Kidney tubule cell (primary cell): ENCODE results near the gene HIF3A.
"Not testable (repeated sequence)": the region's sequence is repeated elsewhere in the genome, so short reads cannot be mapped to it uniquely, and the experiment has no call there.

ENCODE experiments used
- DNase-seq: peaks from one replicate; pipeline ENCODE4 v3.0.0-alpha.2; 2018; ENCODE audit warnings: low spot score

Gene HIF3A

DNA sequence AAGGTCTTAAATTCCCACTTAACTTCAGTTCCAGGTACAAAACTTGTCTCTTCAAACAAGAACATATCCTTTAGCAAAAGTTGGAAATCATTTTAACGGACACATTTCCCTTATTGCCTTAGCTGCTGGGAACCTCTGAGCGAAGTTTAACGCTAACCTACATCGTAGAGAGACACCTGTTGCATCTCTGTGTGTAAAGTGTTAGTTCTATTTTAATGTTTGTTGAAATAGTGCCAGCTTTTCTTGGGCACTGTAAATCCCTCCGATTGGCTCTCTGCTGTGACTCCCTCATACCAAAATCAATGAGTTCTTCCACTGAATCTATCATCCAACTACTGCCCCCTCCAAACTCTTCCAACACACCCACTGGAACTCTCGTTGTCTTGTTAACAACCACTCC is 2.3 kb upstream of the HIF3A start:
- DNase-seq: no peak

DNA sequence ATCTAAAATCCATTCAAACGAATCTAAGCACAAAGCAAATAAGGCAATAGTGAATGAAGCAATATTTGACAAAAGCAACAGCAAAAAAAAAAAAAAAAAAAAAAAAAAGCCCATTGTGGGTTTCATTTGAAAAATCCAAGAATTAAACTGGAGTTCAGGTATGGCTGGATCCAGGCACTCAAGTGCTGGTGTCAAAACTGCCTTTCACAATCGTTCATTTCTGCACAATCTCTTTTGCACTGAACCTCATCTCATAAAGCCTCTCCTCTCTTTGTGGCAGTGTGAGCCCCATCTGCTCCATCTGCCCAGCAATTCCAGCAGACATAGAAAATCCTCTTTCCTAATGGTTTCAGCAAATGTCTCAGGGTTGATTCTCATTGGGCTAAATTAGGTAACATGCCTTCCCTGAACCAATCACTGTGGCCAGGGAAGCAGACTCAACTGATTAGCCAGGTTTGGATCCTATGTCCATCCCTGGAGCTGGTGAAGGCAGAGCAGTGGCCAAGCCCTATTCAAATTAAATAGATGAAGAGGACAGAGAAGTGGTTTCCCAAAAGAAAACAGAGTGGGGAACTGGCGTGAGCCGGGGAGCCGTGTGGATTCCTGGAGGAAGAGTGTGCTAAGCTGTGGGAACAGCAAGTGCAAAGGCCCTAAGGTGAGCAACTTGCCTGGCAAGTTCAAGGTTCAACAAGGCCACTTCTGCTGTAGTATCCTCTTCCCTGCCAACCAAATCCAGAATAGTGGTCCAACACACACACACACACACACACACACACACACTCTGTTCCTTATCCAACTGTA is 1.2 kb upstream of the HIF3A start:
- no peak for DNase-seq

DNA sequence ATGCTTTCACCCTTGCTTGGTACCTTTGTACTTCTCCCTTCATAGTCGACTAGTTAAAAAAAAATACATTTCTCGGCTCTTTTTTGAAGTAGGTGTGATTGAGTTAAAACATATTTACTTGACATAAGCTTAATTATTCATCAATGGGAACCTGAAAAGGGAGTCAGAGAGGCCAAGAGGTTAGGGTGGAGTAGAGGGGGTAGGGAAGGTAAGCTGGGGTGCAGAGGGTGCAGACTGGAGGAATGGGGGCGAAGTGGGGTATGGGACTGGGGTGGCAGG is 701 bp upstream of the HIF3A start:
- DNase-seq: no peak

DNA sequence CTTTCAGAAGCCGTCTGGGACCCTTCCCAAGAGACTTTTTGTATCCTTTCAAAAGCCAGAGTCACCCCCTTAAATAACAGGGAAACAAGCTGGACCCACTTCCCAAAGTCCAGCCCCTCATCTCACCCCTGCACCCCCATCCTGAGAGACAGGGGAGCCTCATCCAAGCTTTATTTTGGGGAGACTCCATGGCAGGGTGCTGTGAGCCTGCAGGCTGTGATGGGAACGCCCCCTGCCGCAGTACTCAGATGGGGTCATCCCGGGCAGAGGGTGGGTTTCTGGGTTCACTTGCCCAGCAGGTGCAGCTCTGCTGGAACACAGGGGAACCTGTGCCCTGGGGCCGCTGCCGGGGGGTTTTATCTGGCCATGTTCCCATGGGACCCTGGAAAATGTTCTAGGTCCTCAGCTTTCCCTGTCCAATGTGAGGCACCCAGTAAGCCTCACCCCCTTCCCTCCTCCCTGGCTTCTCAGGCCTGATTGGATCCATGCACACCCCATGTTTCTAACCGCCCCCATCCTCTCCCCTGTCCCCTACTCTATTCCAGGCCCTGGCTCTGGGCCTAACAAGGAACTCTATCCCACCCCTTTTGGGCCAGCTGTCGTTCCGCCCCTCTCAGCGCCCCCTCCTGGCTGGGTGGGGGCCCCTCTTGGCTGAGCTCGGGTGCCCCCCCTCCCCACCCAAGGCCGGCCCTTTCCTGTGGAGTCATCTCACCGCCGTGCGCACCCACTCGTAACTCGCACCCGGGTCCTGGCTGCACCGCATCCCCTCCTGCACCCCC is 1.0 kb downstream of the HIF3A start:
- no peak for DNase-seq

DNA sequence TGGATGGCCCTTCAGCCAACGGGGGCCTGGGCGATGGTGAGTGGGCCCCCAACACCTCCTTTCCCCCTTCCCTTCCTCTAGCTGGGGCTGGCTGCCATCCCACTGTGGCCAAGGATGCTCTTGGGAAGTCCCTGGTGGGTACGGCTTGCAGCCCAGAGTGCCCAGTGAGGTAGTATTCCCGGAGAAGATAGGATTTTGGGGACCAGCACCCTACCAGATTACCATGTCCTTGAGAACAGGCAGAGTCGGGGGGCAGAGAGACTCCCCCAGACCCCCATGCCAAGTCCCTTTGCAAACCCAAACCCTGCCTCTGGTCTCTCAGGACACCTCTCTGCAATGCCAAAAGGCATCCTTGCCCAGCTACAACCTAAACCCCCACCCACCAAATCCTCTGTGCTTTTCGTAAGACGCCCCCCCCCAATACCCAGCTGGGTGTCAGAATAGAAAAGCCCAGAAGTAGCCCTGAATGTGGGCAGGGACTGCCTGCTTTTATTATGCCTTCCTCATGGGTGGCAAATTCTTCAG is 1.7 kb downstream of the HIF3A start:
- DNase-seq: no peak

DNA sequence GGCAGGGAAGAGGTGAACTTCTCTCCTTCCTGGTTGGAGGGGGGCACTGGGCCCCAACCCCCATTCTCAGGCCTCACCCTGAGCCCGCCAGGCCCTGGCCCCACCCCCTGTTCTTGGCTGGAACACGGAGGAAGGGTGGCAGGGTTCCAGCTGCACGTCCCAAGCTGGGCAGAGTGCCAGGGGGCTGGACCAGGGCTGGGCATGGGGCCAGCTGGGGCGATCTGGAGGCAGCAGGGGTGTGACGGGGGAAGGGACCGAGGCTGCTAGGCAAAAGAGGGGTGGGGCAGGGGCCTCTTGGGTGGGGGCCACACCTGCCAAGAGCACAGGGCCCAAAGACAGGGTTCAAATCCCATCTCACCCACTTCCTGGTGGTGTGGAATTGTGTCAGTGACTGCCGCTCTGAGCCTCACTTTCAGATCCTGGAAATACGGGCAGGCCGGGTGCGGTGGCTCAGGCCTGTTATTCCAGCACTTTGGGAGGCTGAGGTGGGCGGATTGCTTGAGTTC is 2.2 kb downstream of the HIF3A start:
- peak; percentile 86 for DNase-seq

DNA sequence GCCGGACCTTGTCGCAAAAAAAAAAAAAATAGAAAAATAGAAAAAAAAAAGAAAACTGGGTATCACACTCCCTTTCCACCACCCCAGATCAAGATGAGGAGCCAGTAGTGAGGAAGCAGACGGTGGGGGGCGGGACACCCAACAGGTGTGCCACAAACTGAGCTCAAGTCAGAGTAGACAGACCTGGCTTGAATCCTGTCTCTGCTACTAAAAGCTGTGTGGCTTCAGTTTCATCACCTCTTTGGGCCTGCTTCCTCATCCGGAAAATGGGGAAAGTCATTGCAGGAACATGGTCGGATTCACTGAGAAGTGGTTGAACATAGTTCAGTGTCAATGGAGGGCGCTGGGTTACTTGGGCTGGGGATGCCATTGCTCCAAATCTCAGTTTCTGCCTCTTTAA is 2.9 kb downstream of the HIF3A start:
- peak; percentile 40 for DNase-seq

GRCh38 chr19:46303322-46303690 is 6.5 kb downstream of the HIF3A start:
- no peak for DNase-seq

- DNase-seq: peak; percentile 39
Measured at GRCh38 chr19:46303691-46304397, 7.0 kb downstream of the HIF3A start.

GRCh38 chr19:46306501-46306900 is 9.7 kb downstream of the HIF3A start:
- no peak for DNase-seq

- DNase-seq: no peak
Measured at GRCh38 chr19:46308510-46308909, 11.7 kb downstream of the HIF3A start.

DNA sequence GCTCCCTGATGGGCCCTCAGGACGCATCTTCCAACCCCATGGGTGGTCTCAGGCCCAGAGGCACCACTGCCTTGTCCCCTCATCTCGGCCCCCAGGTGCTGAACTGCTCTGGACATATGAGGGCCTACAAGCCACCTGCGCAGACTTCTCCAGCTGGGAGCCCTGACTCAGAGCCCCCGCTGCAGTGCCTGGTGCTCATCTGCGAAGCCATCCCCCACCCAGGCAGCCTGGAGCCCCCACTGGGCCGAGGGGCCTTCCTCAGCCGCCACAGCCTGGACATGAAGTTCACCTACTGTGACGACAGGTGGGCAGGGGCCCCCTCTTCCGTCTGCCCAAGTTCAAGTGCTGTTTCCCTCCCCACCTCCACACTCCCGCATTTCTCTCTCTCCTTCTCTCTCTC is 12.2 kb downstream of the HIF3A start:
- no peak for DNase-seq

DNA sequence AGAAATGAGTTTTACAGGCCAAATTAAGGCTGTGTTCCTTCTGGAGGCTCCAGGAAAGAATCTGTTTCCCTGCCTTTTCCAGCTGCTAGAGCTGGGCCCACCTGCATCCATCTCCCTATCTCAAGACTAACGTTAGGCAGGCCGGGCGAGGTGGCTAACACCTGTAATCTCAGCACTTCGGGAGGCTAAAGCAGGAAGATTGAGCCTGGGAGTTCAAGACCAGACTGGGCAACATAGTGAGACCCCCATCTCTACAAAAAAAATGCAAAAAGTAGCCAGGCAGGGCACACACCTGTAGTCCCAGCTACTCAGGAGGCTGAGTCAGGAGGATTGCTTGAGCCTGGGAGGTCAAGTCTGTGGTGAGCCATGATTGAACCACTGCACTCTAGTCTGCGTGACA is 14.6 kb downstream of the HIF3A start:
- no peak for DNase-seq

- DNase-seq: not testable (repeated sequence)
Measured at GRCh38 chr19:46313540-46314469, 17.0 kb downstream of the HIF3A start.

DNA sequence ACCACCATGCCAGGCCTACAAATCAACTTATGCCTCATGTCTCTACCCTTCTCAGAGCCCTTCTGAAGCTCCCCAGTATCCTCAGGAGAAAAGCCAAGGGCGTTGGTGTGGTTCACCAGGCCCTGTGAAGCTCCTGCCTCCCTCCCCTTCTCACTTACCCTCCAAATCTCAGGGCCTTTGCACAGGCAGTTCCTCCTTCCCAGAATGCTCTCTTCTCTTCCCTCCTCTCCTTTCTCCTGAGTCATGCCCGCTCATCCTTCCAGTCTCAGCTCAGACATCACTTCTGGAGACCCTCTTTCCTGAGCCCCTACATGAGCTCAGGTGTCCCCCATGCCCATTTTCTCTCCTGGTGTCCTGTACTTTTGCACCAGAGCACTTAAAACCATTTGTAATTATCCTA is 20.5 kb downstream of the HIF3A start:
- no peak for DNase-seq

GRCh38 chr19:46319613-46320012 is 22.8 kb downstream of the HIF3A start:
- DNase-seq: no peak

DNA sequence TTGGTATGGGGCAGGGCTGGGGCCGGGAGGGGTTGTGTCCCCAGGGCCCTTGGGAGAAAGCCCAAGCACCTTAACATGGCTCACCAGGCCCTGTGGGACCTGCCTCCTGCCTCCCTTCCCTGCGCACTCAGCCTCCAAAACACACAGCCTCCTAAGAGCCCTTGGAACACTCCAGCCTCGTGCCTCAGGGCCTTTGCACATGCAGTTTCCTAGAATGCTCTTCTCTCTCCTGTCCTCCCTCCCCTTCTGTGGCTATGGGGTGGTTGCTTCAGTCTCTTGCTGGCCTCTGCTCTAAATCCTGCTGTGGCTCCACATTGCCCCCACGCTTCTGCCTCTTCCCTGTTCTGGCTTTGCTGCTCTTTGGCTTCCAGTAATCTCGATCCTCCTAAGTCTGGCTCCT is 23.7 kb downstream of the HIF3A start:
- no peak for DNase-seq

GRCh38 chr19:46321653-46322052 is 24.8 kb downstream of the HIF3A start:
- DNase-seq: no peak

DNA sequence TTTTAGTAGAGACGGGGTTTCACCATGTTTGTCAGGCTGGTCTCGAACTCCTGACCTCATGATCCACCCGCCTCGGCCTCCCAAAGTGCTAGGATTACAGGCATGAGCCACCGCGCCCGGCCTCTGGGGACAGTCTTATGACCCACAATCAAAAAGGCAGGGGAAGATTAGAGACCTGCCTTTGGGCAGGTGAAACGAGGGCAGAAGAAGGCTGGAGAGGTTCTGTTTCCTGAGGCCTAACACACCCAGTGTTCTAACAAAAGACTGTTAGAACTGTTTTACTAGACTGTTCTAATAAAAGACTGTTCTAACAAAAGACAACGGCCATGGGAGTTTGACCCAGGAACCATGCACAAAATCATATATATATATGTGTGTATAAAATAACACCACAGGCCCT is 26.4 kb downstream of the HIF3A start:
- DNase-seq: not testable (repeated sequence)

DNA sequence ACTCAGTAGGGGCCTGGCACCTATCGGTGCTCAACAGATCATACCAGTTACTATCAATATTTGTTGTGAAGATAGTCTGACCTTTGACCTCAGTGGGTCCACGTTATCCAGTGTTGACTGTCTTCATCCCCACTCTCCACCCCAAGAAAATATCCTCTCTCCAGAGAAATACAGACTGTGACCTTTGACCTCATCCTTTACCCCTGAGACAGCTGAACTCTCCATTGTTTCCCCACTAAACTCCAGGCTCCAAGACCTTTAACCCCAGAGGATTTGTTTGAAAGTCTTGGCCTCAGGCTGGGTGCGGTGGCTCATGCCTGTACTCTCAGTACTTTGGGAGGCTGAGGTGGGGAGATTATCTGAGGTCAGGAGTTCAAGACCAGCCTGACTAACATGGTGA is 27.4 kb downstream of the HIF3A start:
- DNase-seq: no peak

DNA sequence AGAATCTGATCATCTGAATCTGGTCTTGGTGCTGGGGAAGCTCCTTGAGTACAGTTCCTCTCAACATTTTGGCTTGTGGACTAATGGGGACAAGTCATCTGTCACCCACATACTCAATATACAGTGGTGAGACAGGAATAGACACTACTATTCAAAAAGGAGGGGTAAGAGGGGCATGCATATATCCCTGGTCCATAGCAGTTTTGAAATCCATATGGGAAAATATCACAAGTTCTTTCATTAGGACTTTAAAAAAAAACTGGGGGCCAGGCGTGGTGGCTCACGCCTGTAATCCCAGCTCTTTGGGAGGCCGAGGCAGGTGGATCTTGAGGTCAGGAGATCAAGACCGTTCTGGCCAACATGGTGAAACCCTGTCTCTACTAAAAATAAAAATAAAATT is 29.8 kb downstream of the HIF3A start:
- no peak for DNase-seq

GRCh38 chr19:46328079-46328478 is 31.2 kb downstream of the HIF3A start:
- DNase-seq: peak; percentile 79
